ENCODE measurements around the gene KDM4B. TPM values are rescaled to one million over a fixed set of nuclear protein-coding genes. Genes with fewer than 3 reads are reported as not detected.

Gene KDM4B
- total RNA-seq, 1 donor from 2014 or later: 43.7 TPM

DNA sequence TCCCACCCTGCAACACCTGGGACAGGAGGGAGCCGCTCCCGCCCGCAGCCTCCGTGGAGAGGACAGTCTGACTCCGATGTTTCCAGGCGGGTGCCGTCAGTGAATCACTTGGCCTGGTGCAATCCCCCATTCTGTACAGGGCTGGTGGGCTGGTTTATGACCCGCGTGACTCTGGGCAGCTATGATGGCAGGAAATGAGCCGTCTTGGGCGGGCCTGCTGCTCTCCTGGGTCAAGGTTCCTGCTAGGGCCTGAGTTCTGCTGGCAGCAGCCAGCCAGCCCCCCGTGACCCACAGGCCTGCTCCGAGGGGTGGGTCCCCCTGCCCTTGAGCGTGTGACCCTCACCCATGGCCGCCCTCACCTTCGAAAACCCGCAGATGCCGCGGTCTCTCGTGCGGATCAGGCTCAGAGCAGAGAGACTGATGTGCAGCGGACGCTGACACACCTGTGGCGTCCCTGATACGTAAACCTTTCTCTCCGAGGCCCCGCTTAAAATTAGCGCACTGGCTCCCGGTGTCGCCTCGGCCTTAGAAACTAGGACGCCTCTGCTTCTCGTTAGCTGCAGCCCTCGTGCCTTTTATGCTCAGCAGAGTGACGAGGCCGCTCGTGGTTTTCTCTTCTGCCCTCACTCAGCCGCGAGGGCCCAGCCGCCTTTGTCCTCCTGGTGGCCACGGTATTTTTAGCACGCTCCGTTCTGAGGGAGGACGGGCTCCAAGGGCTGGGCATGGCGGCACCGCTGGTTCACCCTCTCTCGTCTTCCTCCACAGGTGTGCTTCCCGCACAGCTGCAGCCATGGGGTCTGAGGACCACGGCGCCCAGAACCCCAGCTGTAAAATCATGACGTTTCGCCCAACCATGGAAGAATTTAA, 63.4 kb downstream of the KDM4B start:
- intact Hi-C loops (cut with micrococcal nuclease): loop anchor here (5.0 kb wide), 1 partner anchor 300 kb away; no protein-coding TSS in a partner anchor

DNA sequence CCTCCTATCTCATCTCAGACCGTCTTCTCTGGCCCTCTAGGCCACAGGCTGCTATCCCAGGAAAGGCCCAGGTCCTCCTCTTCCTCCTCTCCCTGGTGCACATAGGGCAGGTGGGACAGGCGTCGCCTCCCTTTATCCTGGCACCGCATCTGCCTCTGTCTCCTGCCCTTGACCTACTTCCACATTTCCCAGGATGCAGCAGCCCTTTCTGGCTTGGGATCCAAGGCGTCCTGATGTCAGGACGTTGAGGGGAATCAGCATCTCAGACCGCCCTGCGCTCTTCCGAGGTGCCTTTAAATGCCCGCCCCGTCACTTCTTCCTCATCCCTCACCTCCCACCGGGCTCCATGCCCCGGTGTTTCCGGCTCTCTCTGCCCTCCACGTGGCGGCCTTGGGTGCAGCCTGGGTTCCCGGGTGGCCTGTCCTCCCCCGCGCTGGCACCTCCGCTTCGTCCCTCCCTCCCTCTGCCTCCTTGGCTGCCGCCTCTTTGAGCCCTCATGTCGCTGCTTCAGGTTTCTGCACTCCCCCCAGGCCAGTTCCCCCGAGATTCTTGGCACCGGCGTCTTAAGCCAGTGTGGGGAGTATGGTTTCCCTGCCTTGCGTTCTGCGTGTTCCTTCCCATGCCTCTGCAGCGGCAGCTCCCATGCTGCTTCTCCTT, 66.3 kb downstream of the KDM4B start:
- intact Hi-C loops (cut with micrococcal nuclease): no loop called here

DNA sequence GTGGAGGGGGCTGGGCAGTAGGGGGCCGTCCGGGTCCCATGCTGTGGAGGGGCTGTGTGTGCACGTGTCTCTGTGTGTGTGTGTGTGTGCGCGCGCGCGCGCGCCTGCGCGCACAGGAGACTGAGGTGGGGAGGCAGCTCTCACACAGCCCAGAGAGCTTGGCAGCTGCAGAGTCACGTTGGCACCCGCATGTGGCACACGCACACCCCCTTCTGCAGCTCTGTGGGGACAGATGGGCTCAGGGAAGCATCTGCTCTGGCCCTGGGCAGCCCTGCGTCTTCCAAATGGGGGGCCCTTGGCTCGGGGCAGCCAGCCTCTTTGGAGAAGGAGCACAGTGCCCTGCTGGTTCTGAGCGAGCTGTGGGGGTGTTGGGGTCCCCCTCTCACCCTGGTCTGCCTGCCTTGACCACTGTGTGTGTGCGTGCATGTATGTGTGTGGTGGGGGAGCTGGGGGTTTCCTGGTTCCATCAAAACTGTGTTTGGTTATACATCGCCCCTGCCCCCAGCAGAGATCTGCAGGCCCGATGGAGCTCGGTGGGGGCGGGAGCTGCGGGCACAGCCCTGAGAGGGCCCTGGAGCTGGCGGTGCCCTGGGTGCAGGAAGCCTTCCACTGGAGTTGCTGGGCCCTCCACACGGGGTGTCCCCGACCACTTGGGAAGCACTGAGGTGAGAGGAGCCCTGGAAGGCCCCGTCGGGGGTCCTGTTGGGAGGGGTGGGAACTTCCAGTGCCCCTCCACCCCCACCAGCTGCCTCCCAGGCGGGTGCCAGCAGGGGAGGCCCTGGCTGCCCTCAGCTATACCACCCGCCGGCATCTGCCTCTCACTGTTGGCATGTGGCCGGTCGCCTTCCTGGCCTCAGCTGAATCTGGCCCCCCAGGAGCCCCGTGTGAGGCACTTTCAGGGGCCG, 67.1 kb downstream of the KDM4B start:
- intact Hi-C loops (cut with micrococcal nuclease): no loop called here

DNA sequence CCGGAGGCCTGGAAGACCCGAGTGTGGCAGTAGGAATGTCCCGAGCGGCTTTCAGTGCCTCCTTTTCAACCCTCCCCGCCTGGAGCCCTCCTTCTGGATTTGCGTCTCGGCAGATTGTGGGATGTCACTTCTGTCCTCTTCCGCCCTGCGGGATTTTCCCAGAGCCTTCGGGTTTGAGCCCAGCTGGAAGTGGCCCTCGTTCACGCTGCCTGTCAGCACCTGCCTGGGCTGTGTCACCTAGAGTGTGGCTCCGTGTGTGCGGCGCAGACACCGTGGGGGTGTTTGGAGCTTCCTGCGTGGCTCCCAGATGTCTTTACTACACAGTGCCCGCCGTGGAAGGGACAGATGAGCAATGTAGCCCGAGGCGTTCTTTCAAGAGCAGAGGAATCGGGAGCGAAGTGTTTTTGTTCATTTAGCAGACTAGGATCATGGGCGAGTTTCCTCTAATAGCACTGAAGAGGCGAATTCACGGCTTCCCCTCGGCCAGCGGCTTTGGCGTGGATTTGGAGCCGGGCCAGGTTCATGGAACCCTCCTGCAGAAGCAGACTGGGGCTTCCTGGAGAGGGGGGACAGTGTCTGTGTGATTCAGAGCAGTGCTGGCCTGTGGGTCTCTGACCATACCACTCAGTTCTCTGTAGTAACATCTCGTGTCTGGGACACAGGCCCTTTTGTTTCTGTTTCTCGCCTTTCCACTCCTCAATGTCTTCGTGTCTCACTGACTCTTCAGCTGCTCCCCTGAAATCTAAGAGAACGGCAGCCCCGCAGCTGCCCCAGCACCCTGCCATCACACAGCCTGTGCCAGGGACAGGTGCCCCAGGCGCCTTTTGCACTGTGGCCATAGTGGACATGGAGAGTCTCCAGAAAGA, 68.0 kb downstream of the KDM4B start:
- intact Hi-C loops (cut with micrococcal nuclease): no loop called here

DNA sequence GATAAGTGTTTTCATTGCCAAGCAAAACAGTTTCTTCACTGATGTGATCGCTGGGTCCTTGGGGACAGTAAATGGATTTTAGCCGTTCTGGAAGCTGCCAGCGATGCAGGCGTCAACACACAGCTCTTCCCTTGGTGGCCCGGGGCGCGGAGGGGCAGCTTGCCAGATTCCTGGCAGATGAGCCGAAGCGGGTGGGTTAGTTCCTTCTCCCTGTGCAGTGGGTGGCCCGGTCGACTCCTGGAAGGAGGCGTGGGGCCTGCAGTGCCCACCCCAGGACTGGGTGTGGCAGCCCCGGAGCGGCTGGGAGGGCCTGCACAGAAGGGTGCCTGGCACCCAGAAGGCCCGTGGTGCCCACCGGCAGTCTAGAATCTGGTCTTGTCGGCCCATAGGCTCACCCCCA, 69.0 kb downstream of the KDM4B start:
- intact Hi-C loops (cut with micrococcal nuclease): no loop called here

DNA sequence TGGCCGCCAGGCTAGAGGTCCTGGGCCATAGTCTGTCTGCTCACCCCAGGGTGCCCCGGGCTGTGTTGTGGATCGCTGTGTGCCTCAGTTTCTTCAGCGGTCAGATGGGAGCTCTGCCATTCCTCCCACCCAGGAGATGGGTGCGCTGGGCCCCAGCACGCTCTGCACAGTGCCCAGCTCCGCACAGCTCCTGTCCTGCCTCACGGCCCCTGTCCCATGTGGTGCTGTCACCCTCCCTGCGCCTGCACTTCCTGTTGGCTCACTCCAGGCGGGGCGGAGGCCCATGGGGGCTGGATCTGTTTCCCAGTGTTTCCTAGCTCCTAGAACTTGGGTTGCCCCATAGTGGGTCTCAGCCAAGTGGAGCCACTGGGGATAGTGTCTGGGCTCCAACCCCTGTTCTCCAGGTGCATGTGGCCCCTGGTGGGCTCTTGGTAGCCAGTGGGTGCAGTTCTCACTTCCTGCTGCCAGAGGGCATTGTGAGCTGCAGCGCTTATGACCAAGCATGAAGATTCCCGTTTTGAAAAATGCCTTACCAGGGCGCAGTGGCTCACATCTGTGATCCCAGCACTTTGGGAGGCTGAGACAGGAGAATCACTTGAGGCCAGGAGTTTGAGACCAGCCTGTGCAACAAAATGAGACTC, 69.8 kb downstream of the KDM4B start:
- intact Hi-C loops (cut with micrococcal nuclease): no loop called here

DNA sequence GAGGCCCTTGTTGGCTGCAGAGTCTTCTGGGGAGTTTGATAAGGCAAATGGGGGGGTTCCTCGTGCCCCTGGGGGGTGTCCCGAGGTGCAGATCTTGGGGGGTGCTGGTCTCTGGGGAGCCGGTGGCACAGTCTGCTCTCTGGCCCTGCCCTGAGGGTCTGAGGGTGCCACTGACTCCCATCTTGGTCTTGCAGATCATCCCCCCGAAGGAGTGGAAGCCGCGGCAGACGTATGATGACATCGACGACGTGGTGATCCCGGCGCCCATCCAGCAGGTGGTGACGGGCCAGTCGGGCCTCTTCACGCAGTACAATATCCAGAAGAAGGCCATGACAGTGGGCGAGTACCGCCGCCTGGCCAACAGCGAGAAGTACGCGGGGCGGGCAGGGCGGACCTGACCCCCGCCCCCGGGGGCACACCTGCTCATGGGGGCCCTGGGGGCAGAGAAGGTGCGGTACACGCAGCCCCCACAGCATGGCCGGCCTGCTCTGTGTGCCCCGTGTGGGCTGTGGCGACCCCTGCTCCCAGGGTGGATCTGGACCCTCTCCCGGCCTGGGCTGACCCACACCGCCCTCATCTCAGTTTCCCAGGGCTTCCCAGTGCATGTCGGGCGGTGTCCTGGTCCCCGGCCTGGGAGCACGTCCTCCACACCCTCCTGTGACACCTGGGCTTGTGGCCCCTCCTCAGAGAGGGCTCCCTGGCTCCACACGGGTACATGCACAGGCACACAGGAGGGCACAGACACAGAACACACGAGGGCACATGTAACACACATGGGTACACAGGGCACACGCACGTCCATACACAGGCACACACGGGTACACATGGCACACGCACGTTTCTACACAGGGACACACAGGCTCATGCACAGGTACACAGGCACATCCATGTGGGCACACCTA, 71.0 kb downstream of the KDM4B start:
- intact Hi-C loops (cut with micrococcal nuclease): no loop called here

DNA sequence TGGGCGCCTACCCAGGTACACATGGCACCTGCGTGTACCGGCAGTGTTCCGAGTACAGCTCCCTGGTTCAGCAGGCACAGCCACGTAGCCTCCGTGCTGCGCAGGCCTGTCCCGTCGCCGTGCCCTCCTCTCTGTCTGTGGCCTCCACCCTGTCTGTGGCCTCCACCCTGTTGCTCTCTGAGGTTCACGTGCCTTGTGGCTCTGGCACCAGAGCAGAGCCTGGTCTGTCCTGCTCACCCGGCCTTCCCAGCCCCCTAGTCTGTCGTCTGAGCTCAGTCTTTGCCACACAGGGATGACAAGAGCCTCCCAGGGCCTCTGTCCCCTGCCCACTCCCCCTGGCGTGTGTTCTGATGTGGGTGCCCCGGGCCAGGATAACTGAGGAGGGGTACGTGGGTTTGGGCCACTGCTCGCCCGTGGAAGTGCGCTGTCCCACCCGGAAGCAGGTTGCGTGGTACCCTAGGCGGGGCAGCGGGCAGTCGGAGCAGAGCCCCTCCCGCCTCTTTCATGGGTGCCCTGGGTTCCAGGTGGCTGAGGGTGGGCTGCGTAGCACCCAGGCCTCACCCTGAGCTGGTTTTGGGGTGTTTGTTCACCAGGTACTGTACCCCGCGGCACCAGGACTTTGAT, 71.7 kb downstream of the KDM4B start:
- intact Hi-C loops (cut with micrococcal nuclease): no loop called here

DNA sequence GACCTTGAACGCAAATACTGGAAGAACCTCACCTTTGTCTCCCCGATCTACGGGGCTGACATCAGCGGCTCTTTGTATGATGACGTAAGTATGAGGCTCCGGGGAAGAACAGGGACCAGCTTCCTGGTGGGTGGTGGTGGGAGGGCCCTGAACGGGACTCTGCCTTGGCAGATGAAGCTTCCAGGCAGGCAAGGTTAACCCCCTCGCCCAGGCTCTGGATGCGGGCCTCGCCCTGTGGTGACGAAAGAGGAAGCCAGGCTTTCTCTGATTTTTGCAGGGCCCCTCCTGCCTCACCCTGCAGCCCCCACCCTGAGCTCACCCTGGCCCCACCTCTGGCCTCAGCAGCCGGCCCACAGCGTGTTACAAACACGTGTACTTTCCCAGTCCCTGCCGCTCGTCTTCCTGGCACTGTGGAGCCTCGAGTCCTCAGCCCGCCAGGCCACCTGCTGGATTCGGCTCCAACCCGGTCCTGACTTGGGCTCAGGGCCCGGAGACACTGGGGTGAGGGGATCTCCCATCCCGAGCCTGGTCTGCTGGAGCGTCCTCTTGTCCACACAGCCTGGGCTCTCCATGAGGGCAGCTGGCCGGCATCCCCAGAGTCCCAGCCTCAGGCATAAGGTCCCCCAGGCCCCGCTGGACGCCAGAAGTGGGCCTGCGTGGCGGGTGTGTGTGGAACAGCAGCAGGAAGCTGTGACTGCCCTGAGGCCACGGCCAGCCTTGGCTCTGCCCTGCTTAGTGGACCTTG, 72.4 kb downstream of the KDM4B start:
- intact Hi-C loops (cut with micrococcal nuclease): no loop called here

DNA sequence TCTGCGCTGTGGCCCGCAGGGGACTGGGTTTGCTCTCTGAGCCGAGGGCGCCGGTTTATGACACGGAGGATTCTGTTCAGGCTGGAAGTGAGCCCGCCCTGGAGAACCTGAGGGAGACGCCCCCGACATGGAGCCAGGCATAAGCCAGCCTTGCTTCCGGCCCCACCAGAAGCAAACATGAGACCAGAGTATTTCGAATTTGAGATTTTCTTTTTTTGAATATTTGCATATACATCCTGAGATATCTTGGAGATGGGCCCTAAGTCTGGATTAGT, 72.9 kb downstream of the KDM4B start:
- intact Hi-C loops (cut with micrococcal nuclease): no loop called here

DNA sequence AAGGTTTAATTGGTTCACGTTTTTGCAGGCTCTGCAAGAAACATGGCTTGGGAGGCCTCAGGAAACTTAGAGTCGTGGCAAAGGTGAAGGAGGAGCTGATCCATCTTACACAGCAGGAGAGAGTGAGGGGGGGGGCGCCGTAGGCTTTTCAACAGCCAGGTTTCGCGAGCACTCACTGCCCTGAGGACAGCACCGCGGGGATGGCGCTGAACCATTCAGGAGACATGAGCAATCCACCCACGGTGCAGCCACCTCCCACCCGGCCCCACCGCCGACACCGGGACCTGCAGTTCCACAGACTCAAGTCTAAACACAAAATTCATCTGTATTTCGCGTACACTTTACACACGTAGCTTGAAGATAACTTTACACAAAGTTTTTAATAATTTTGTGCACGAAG, 73.6 kb downstream of the KDM4B start:
- intact Hi-C loops (cut with micrococcal nuclease): no loop called here

DNA sequence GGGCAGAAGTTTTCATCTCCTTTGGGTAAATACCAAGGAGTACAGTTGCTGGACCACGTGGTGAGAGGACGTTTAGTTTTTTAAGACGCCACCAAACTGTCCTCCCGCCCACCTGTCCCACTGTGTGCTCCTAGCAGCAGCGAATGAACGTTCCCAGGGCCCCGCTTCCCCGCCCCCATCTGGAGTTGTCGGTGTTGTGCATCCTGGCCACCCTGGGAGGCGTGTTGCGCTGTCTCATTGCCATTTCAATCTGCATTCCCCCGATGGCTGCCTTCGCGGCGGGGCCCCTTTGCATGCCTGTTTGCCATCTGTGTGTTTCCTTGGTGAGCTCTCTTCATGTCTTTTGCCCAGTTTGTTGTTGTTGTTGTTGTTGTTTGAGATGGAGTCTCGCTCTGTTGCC, 76.1 kb downstream of the KDM4B start:
- intact Hi-C loops (cut with micrococcal nuclease): no loop called here

DNA sequence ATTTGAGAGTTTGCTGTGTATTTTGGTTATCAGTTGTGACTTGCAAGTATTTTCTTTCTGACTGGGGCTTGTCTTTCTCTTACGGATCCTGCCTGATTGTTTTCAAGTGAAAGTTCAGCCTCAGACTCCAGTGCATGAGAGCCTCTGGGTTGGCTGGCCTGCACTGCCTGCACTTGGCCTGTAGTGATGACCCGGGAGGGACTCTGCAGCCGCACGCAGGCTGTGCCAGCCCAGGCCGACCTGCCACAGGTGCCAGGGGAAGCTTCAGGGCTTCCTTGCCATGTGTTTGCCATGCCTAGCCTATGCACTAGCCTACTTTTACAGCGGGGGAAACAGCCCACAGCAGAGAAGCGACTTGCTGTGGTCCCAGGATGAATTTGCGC, 77.0 kb downstream of the KDM4B start:
- intact Hi-C loops (cut with micrococcal nuclease): no loop called here

DNA sequence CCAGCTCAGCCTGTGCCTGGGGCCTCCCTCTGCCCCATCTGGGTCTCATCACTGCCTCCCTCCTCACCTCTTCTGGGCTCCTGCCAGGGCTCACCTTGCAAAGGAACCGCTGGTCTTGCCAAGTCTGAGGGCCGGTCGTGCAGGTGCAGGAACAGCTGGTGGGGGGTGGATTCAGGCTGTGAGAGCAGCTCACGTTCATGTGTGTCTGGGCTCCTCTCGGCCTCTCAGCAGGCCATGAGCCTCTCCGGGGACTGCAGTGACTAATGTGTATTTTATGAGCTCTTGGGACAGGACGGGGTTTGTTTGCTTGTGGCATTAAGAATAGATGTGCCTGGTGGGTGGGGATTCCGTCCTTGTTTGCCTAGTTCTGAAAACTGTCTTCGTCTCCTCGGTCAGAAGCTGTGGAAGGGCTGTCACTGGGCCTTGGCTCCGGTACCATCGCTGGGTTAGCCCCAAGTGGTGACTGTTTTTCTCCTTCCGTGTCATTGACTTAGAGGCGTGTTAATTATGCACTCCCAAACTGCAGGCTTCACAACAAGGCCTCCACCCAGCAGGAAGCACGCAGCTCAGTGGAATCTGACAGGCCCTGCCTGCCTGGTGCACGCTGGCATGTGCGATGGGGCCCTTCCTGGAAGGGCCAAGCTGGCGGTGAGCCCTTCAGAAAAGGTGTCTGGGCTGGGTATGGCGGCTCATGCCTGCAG, 77.6 kb downstream of the KDM4B start:
- intact Hi-C loops (cut with micrococcal nuclease): no loop called here

DNA sequence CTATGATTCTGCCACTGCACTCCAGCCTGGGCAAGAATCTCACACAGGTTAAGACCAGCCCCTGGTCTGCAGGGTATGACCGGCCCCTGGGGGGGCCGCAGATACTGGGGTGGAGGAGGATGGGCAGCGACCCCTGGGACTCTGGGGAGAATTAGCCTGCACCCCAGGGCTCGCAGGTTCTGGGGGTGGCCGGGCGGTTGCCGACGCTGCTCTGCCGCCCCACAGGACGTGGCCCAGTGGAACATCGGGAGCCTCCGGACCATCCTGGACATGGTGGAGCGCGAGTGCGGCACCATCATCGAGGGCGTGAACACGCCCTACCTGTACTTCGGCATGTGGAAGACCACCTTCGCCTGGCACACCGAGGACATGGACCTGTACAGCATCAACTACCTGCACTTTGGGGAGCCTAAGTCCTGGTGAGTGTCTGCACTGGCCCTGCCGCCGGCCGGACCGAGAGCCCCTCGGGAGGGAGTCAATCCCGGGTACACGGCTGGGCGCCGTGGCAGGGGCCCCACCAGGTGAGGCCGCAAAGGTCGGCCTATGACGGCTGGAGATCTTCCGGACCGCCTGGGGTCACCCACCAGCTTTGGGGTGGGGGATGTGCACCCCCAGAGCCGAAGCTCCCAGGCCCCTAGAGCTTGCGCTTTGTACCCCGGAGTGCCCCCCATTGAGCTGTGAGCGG, 78.5 kb downstream of the KDM4B start:
- intact Hi-C loops (cut with micrococcal nuclease): no loop called here

DNA sequence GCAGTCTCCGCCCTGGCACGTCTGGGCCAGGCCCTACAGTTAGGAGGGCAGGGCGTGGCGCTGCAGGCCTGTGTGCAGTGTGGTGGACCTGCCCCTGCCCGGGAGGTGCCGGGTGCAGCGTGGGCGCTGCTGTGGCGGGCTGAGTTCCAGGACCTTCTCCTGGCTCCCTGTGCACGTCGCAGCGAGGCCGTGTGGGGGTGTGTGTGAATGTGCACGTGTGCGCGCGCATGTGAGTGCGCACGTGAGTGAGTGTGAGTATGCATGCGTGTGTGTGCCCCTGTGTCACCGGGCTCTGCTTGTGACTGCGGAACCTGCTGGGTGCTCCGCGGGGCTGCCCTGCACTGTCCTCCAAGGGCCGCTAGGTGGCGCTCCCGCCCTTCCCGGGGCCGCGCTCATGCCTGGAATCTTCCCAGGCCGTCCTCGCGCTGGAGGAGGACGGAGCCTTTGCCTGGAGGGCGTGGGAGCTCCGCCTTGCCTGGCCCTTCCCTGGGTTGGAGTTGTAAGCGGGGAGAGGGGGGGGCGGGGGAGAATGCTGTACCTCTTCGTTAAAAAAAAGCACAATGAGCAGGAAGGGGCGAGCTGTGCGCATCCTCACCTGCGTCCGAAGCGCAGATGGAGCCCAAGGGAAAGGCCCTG, 79.3 kb downstream of the KDM4B start:
- intact Hi-C loops (cut with micrococcal nuclease): loop anchor here (1.0 to 2.0 kb wide), 3 partner anchors 105 to 530 kb away; no protein-coding TSS in a partner anchor
